ENCODE measurements around the gene SPEF1. TPM values are rescaled to one million over a fixed set of nuclear protein-coding genes. Genes with fewer than 3 reads are reported as not detected.

The SPEF1 gene
- total and polyA plus RNA-seq, 2 of the 13 experiments (the other 11 are each of a cell fraction or from before 2014, with no cell fraction given), result 0.11 to 0.27 TPM

DNA sequence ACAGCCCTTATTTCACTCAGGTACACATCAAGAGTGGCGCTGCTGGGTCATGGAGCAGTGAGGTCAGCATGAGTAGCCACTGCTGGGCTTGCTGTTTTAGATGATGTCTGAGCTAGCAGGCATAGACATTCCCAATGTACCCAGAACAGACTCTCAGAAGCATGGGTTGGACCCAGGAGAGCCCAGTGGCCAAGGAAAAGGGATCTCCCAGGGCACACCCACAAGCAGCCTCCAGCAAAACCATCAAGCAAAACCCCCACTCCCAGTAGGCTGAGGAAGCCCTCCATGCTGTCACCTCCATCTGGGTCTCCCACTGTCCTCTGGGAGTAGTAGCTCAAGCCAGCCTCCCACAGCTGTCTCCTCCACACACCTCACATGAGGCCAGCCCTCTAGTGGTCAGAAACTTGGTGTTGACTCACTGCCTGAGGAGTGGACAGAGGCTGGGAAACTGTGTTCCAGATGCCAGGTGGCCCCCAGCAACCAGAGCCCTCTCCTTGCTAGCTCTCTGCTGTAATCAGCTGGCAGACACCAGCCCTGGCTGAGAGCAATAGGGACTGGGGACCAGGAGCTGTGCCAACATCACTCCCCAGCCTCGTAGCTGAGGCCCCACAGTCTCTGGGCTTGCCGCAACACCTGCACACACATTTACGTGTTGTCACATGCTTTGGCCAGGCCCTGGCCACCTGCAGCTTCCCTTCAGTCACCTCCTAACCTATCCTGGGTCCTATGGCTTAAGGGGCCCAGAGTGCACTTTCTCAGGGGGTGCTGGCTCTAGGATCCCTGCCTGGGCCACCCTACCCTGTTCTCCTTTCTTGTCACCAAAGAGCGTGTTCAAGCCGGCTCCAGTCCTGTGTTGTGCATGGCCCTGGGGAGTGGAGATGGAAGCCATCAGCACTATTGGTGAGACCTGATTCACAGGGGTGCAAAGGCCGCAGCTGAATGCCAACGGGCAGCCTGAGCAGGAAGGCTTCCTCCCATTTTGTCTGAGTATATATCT lies 37.2 kb upstream of the SPEF1 start (continued):
- TF ChIP-seq SOX5 (CRISPR knock-in tag; IDR thresholded peaks at IDR 0.05; ENCODE audit: borderline replicate concordance) (peak; percentile 80), CEBPB (IDR thresholded peaks at IDR 0.05; ENCODE audit: borderline replicate concordance, low read depth, low read length) (no peak), ZNF878 (CRISPR knock-in tag; IDR thresholded peaks at IDR 0.05) (no peak), CBFB (CRISPR knock-in tag; IDR thresholded peaks at IDR 0.05) (peak; percentile 73), SRSF4 (IDR thresholded peaks at IDR 0.05; ENCODE audit: low read depth, low read length, poor library complexity, severe bottlenecking) (no peak), MTF1 (CRISPR knock-in tag; IDR thresholded peaks at IDR 0.05) (no peak), ZMYM4 (CRISPR knock-in tag; IDR thresholded peaks at IDR 0.05) (peak; percentile 86), ZNF292 (CRISPR knock-in tag; IDR thresholded peaks at IDR 0.05; ENCODE audit: borderline replicate concordance, low read depth) (peak; percentile 93; the same call in 1 of the 2 replicates), RFX1 (IDR thresholded peaks at IDR 0.05) (no peak), ZNF768 (CRISPR knock-in tag; IDR thresholded peaks at IDR 0.05) (peak; percentile 80; the same call in 1 of the 2 replicates), IKZF1 (IDR thresholded peaks at IDR 0.05) (no peak), HOXA3 (CRISPR knock-in tag; IDR thresholded peaks at IDR 0.05) (peak; percentile 88), ZNF629 (CRISPR knock-in tag; conservative IDR thresholded peaks at IDR 0.05) (0 out of 2 replicates have a peak, but pooled peaks have one; percentile 44), ZNF207 (IDR thresholded peaks at IDR 0.05; ENCODE audit: borderline replicate concordance) (no peak), RXRA (CRISPR knock-in tag; IDR thresholded peaks at IDR 0.05) (peak; percentile 34; the same call in 1 of the 2 replicates), GABPA (IDR thresholded peaks at IDR 0.05; ENCODE audit: low read depth, low read length) (no peak), GABPA (CRISPR knock-in tag; IDR thresholded peaks at IDR 0.05; ENCODE audit: low read depth) (peak; percentile 23; the same call in 1 of the 2 replicates), ZNF839 (CRISPR knock-in tag; IDR thresholded peaks at IDR 0.05; ENCODE audit: borderline replicate concordance) (no peak), ATF7-NPFF (CRISPR knock-in tag; IDR thresholded peaks at IDR 0.05; ENCODE audit: low read depth) (no peak; the same call in 1 of the 2 replicates), NCOR1 (IDR thresholded peaks at IDR 0.05; ENCODE audit: borderline replicate concordance, low read length) (no peak), HINFP (CRISPR knock-in tag; IDR thresholded peaks at IDR 0.05; ENCODE audit: low read depth) (peak; percentile 74; the same call in 1 of the 2 replicates), ZIK1 (CRISPR knock-in tag; IDR thresholded peaks at IDR 0.05; ENCODE audit: borderline replicate concordance, low read depth) (no peak), ZNF792 (CRISPR knock-in tag; IDR thresholded peaks at IDR 0.05) (peak; percentile 90; the same call in 1 of the 2 replicates), PITX1 (CRISPR knock-in tag; IDR thresholded peaks at IDR 0.05) (peak; percentile 80), ZNF446 (CRISPR knock-in tag; IDR thresholded peaks at IDR 0.05) (no peak)
- TF ChIP-seq, protein P1, sequence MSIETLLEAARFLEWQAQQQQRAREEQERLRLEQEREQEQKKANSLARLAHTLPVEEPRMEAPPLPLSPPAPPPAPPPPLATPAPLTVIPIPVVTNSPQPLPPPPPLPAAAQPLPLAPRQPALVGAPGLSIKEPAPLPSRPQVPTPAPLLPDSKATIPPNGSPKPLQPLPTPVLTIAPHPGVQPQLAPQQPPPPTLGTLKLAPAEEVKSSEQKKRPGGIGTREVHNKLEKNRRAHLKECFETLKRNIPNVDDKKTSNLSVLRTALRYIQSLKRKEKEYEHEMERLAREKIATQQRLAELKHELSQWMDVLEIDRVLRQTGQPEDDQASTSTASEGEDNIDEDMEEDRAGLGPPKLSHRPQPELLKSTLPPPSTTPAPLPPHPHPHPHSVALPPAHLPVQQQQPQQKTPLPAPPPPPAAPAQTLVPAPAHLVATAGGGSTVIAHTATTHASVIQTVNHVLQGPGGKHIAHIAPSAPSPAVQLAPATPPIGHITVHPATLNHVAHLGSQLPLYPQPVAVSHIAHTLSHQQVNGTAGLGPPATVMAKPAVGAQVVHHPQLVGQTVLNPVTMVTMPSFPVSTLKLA (IDR thresholded peaks at IDR 0.05), result no peak
- TF ChIP-seq, protein P2, sequence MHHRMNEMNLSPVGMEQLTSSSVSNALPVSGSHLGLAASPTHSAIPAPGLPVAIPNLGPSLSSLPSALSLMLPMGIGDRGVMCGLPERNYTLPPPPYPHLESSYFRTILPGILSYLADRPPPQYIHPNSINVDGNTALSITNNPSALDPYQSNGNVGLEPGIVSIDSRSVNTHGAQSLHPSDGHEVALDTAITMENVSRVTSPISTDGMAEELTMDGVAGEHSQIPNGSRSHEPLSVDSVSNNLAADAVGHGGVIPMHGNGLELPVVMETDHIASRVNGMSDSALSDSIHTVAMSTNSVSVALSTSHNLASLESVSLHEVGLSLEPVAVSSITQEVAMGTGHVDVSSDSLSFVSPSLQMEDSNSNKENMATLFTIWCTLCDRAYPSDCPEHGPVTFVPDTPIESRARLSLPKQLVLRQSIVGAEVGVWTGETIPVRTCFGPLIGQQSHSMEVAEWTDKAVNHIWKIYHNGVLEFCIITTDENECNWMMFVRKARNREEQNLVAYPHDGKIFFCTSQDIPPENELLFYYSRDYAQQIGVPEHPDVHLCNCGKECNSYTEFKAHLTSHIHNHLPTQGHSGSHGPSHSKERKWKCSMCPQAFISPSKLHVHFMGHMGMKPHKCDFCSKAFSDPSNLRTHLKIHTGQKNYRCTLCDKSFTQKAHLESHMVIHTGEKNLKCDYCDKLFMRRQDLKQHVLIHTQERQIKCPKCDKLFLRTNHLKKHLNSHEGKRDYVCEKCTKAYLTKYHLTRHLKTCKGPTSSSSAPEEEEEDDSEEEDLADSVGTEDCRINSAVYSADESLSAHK (CRISPR knock-in tag; IDR thresholded peaks at IDR 0.05; ENCODE audit: borderline replicate concordance), result no peak
